ENCODE results near the gene ST3GAL2.

- TF ChIP-seq CTCF (IDR thresholded peaks at IDR 0.05; ENCODE audit: insufficient read depth, low read length, poor library complexity, severe bottlenecking) (no peak), EZH2phosphoT487 (conservative IDR thresholded peaks at IDR 0.05; ENCODE audit: low read length) (no peak)
Observed at GRCh38 chr16:70429888-70430666, 8.8 kb downstream of the ST3GAL2 start.
